HAP-1 (cell line): ENCODE results near the gene RADIL.
A peak's percentile ranks its signal among the peaks of the same experiment; 100 is the strongest.

Experiments
- DNase-seq, 2 experiments: peaks; one replicate each; pipeline ENCODE4 v3.0.0-alpha.2; 2016 to 2020; ENCODE audit warnings: low spot score in 2 of 2
- H3K27me3 ChIP-seq: fragments of 250-450 bp; sonication (Bioruptor Pico); 2 replicates; pipeline ENCODE4 v1.5.1; 2020; ENCODE audit warnings: low read depth, mild to moderate bottlenecking, moderate library complexity
- H3K36me3 ChIP-seq: fragments of 250-450 bp; sonication (Bioruptor Pico); replicated peaks from 2 replicates; pipeline ENCODE4 v1.5.1; 2020; ENCODE audit warnings: mild to moderate bottlenecking
- H3K4me1 ChIP-seq: fragments of 250-450 bp; sonication (Bioruptor Pico); 2 replicates; pipeline ENCODE4 v1.5.1; 2020; ENCODE audit warnings: mild to moderate bottlenecking
- H3K4me3 ChIP-seq: fragments of 250-450 bp; sonication (Bioruptor Pico); 2 replicates; pipeline ENCODE4 v1.5.1; 2020; ENCODE audit warnings: mild to moderate bottlenecking, moderate library complexity
- H3K9me3 ChIP-seq: fragments of 250-450 bp; sonication (Bioruptor Pico); 2 replicates; pipeline ENCODE4 v1.5.1; 2020; ENCODE audit warnings: mild to moderate bottlenecking, moderate library complexity
- in situ Hi-C: fragments of 300-500 bp; cut with MboI; formaldehyde crosslinking; loops from 3 replicates; pipeline ENCODE4 v1.14.3; 2020; ENCODE audit warnings: low sequenced_read_pairs, inconsistent platforms, mixed read lengths

RADIL gene

DNA sequence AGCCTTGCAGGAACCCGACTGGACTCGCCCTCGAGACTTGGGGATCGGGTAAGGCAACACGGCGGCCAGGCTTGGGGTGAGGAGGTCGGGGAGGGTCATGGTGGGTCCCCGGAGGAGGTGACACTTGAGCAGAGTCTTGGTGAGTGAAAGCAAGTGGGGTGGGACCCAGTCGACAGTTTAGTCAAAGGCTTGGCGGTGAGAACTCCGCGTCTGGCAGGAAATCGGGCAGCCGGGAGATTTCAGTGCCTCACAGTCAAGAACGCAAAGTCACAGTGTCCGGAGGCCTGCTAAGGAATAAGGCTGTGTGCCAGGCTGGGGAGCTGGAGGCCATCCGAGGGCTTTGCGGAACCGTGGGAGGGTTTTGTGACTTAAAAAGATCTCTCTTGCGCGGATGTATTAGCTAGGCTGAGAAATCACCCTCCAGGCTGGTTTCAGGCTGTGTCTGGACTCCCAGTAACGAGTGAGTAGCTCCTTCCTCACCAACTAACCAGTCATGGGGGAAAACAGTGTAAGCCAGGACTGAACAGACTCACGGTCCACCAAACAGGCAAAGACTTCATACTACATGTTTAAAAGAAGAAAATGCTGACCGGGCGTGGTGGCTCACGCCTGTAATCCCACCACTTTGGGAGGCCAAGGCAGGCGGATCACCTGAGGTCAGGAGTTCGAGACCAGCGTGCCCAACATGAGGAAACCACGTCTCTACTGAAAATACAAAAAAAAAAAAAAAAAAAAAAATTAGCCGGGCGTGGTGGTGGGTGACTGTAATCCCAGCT lies 107.5 kb downstream of the RADIL start:
- no peak for DNase-seq
- in situ Hi-C loops = no loop called here
- H3K27me3 ChIP-seq = no peaks in the 10 kb centered on the region
- no peaks in the 10 kb centered on the region for H3K9me3 ChIP-seq
- H3K4me3 ChIP-seq = peak overlapping the region; percentile 92
- H3K36me3 ChIP-seq = no peaks in the 10 kb centered on the region; the same call in 1 of the 2 replicates
- H3K4me1 ChIP-seq = no peaks in the 10 kb centered on the region

DNA sequence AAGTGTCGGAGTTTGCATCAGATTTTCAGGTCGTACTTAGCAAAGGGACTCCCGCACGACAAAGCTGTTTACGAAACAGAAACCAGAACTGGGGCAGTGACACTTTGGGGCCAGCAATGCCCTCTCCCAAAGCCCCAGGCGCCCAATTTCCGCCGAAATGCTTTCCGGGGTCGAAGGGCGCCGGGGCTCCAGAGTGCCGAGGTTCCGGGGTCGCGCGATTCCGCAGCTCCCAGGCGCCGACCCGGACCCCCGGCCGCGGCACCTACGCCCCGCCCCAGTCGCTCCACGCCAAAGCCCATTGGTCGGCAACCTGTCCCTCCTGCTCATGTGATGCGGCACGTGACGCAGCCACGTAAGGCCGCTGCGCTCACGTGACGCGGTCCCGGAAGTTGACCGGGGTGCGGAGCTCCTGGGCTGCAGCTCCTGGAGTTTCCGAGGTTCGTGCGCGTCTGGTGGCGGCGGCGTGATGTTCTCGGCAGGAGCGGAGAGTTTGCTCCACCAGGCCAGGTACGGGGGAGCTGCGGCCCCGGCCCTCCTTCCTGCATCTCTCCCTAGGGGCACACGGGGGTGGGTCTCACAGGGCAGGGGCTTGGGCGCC lies 108.2 kb downstream of the RADIL start, which contains the start of gene AP5Z1:
Gene AP5Z1, plus strand, starts transcription at position 374 of the 598 bp plus-strand sequence. Its CDS starts 93 bp downstream, at position 467.
- Histone ChIP-seq H3K4me1 (no peaks in the 10 kb centered on the region), H3K9me3 (no peaks in the 10 kb centered on the region), H3K36me3 (no peaks in the 10 kb centered on the region; the same call in 1 of the 2 replicates), H3K4me3 (peak within 1 kb of the TSS; percentile 92), H3K27me3 (no peaks in the 10 kb centered on the region)
- in situ Hi-C loops = no loop called here
- peak; percentile 89 to 97 for DNase-seq

DNA sequence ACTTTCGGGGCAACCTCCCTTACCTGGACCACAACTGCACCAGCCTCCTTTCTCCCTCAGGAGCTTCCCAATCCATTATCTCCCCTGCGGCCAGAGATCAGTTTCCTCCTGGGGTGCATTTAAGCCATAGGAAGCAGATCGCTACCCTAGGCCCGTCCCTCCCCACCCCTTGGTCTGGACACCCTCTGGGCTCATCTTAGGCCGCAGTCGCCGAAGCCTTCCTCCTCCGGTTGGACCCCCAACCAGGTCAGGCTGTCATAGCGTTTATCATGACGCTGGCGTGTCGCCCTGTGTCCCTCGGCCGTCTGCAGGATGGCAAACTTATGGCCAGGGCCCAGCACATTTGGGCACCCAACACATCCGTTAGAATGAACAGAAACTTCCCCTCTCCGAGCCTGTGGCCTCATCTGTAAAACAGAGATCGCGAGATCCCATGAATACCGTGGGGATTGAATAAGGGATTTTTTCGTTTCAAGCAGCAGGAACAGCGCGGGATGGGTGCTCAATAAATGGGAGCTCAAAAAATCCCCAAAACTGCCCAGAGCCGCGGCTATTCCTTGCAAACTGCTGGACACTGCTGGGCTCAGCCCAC lies 108.8 kb downstream of the RADIL start:
- in situ Hi-C loops = loop anchor here (25.0 kb wide), 1 partner anchor 162 kb away; no protein-coding TSS in a partner anchor
- no peak for DNase-seq

GRCh38 chr7:4774007-4774406 lies 109.5 kb downstream of the RADIL start:
- Histone ChIP-seq H3K9me3 (no peaks in the 10 kb centered on the region), H3K4me3 (peak overlapping the region; percentile 92; the same call in 1 of the 2 replicates), H3K36me3 (no peaks in the 10 kb centered on the region; the same call in 1 of the 2 replicates), H3K27me3 (no peaks in the 10 kb centered on the region), H3K4me1 (no peaks in the 10 kb centered on the region)
- in situ Hi-C loops = loop anchor here (25.0 kb wide), 1 partner anchor 162 kb away; no protein-coding TSS in a partner anchor
- no peak for DNase-seq

More for the DNA sequence above, 108.8 kb downstream of the RADIL start:
- no peaks in the 10 kb centered on the region for H3K4me1 ChIP-seq
- H3K4me3 ChIP-seq = peak overlapping the region; percentile 92
- no peaks in the 10 kb centered on the region; the same call in 1 of the 2 replicates for H3K36me3 ChIP-seq
- H3K27me3 ChIP-seq = no peaks in the 10 kb centered on the region
- H3K9me3 ChIP-seq = no peaks in the 10 kb centered on the region

- H3K4me3 ChIP-seq = no peak overlapping the region
- no peaks in the 10 kb centered on the region for H3K4me1 ChIP-seq
- DNase-seq = no peak
- in situ Hi-C loops = loop anchor here (25.0 kb wide), 1 partner anchor 160 kb away; no protein-coding TSS in a partner anchor
- H3K36me3 ChIP-seq = peaks cover 3% of the 10 kb centered on the region; the same call in 1 of the 2 replicates
- H3K9me3 ChIP-seq = no peaks in the 10 kb centered on the region
- H3K27me3 ChIP-seq = no peaks in the 10 kb centered on the region
Measured at GRCh38 chr7:4772306-4772705, 111.2 kb downstream of the RADIL start.

DNA sequence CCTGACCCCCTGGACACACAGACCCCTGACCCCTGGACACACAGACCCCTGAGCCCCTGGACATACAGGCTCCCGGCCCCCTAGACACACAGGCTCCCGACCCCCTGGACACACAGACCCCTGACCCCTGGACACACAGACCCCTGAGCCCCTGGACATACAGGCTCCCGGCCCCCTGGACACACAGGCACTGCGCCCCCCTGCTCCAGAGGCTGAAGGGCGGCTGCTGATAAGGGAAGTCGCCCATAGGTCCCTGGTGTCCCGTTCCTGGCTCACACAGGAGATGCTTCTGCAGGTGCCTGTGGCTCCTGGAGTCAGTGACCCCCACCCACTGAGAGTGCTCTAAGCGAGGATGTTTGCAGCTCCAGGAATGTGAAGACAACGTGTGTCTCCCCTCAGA lies 111.8 kb downstream of the RADIL start:
- H3K4me3 ChIP-seq = no peak overlapping the region
- H3K4me1 ChIP-seq = no peaks in the 10 kb centered on the region
- no peaks in the 10 kb centered on the region for H3K27me3 ChIP-seq
- peaks cover 3% of the 10 kb centered on the region; the same call in 1 of the 2 replicates for H3K36me3 ChIP-seq
- in situ Hi-C loops = loop anchor here (25.0 kb wide), 1 partner anchor 159 kb away; no protein-coding TSS in a partner anchor
- H3K9me3 ChIP-seq = no peaks in the 10 kb centered on the region
- no peak for DNase-seq

GRCh38 chr7:4770886-4771285 lies 112.6 kb downstream of the RADIL start:
- no peak for DNase-seq
- H3K4me3 ChIP-seq = no peak overlapping the region
- no peaks in the 10 kb centered on the region for H3K9me3 ChIP-seq
- no peaks in the 10 kb centered on the region for H3K4me1 ChIP-seq
- H3K27me3 ChIP-seq = no peaks in the 10 kb centered on the region
- in situ Hi-C loops = loop anchor here (25.0 kb wide), 1 partner anchor 159 kb away; no protein-coding TSS in a partner anchor
- H3K36me3 ChIP-seq = peaks cover 3% of the 10 kb centered on the region; the same call in 1 of the 2 replicates

DNA sequence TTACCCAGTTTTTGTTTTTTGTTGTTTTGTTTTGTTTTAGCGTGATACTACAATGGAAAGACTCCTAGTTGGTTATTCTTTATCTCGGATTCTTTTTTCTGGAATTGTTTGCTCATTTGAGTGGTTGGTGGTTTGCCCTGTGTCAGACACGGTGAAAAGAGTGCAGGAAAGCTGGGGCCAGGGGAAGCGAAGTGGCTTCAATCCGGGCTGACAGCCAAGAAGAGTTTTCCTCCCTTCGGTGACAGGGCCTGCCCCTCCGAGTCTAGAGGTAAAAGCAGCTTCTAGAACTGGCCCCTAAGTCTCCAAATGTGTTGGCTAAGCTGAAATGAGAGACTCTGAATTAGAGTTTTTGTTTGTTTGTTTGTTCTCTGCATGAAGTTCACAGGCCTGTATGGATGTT lies 113.8 kb downstream of the RADIL start:
- H3K36me3 ChIP-seq = peaks cover 7% of the 10 kb centered on the region; the same call in 1 of the 2 replicates
- in situ Hi-C loops = loop anchor here (25.0 kb wide), 1 partner anchor 157 kb away; no protein-coding TSS in a partner anchor
- no peak for DNase-seq

DNA sequence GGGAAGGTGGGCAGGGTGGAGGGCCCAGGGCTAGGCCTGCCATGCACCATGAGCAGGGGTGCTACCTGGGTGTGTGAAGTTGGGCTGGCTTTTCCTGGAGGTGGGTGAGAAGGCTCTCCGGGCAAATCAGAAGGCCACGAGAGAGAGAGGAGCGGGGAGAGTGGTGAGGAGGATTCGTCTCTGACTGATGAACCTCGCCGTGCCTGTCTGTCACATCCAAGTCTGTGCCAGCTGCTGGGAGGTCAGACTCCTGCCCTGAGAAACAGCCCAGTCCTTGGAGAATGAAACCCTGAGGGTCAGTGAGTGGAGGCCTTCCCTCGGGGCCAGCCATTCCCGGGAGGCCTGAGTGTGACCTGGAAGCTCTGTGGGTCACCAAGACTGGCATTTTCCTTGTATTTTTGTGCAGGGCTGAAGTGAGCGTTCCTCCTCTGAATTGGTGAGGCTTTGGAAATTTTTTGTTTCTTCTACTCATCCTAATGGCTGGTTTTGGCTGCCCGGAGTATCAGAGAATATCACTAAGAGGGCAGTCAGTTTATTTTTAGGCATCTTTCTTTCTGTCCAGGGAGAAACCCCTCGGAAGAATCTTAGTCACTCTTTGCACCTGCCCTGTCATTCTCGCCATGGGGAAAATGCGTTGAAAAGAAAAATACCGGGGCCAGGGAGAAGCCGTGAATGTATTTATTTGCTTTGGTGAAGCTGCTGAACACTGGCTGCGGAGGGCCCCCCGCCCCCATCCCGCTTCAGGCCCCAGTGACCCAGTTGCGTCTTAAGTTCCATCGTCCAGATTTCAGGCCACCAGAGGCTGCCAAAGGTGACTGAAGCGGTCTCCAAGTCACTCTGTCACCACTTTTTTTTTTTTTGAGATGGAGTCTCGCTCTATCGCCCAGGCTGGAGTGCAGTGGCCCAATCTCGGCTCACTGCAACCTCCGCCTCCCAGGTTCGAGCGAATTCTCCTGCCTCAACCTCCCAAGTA lies 114.6 kb downstream of the RADIL start:
- DNase-seq = no peak
- in situ Hi-C loops = loop anchor here (25.0 kb wide), 1 partner anchor 157 kb away; no protein-coding TSS in a partner anchor

More for the DNA sequence above, 113.8 kb downstream of the RADIL start:
- Histone ChIP-seq H3K4me1 (no peaks in the 10 kb centered on the region), H3K9me3 (no peaks in the 10 kb centered on the region), H3K4me3 (no peak overlapping the region), H3K27me3 (no peaks in the 10 kb centered on the region)

GRCh38 chr7:4766666-4767519 lies 116.6 kb downstream of the RADIL start:
- no peaks in the 10 kb centered on the region for H3K9me3 ChIP-seq
- H3K4me3 ChIP-seq = no peak overlapping the region
- in situ Hi-C loops = loop anchor here (25.0 kb wide), 1 partner anchor 155 kb away; no protein-coding TSS in a partner anchor
- no peaks in the 10 kb centered on the region for H3K27me3 ChIP-seq
- DNase-seq = no peak
- H3K4me1 ChIP-seq = no peaks in the 10 kb centered on the region
- H3K36me3 ChIP-seq = peaks cover 31% of the 10 kb centered on the region

More for the DNA sequence above, 114.6 kb downstream of the RADIL start:
- no peaks in the 10 kb centered on the region for H3K9me3 ChIP-seq
- H3K4me3 ChIP-seq = no peak overlapping the region
- peaks cover 12% of the 10 kb centered on the region for H3K36me3 ChIP-seq
- no peaks in the 10 kb centered on the region for H3K27me3 ChIP-seq
- H3K4me1 ChIP-seq = no peaks in the 10 kb centered on the region

GRCh38 chr7:4765776-4766490 lies 117.6 kb downstream of the RADIL start:
- in situ Hi-C loops = loop anchor here (25.0 kb wide), 1 partner anchor 154 kb away; no protein-coding TSS in a partner anchor
- Histone ChIP-seq H3K9me3 (no peaks in the 10 kb centered on the region), H3K4me1 (no peaks in the 10 kb centered on the region), H3K27me3 (no peaks in the 10 kb centered on the region), H3K36me3 (peaks cover 38% of the 10 kb centered on the region), H3K4me3 (no peak overlapping the region)
- DNase-seq = no peak
